GM18861 (cell line): Measurements from ENCODE around the gene C20orf144.

Experiments used
- ATAC-seq: cut with Tn5 transposase; IDR thresholded peaks from one replicate; pipeline ENCODE4 v1.9.1; 2021; ENCODE audit not compliant: unreplicated experiment

The C20orf144 gene

DNA sequence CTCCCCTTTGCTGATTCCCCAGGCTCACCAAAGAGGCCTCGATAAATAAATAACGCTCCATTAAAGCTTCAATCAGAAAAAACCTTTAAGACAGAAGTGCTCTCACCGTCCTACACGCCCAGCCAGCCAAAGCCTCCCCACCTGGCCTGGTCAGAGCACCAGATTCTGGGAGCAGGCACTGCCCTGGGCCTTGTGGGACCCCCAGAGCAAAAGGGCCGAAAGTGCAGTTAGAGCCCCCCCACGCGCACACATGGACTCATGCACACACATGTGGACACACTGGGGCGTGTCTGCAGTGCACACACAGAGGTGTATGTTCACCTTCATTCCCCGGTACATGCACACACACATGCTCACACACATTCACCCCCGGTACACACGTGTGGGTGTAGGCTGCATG is 14.0 kb downstream of the C20orf144 start:
- no peak for ATAC-seq

DNA sequence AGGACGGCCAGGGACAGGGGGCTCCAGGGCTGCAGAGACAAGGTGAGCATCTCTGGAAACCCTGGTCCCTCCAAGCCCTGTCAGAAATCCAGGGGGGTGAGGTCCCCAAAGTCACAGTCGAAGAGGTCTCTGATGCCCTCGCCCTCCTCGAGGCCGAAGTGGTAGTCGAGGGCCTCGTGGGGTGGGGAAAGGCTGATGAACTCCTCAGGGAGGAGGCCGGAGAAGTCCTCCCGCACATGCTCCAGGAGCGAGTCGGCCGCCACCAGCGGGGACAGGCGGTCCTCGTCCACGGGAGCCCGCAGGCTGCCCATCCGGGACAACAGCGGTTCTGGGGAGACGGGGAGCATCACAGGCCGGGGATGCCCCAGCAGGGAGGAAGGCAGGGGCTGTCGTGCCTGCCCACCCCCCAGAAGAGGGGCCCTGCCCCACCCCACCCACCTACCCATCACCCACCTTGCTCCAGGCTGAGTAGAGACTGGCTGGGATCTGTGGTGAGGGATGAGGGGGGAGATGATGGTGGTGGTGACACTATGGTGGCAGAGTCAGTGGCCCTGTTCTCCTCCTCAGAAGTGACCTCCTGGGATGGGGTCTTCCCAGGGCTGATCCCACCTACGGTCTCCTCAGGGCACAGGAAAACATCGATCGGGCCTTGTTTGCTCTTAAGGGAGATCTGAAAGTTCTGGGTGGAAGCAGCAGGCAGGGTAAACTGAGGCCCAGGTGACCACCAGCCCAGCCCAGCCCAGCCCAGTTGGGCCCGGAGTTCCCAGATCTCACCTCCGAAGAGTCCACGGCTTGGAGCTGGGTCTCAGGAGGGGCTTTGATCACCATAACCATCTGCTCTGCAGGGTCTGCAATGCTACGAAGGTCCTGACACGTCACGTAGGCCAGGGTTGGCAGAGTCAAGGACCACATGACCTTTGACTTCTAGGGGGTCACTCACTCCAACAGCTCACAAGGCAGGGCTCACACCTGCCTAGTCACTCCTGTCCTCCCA is 14.8 kb downstream of the C20orf144 start:
- no peak for ATAC-seq

DNA sequence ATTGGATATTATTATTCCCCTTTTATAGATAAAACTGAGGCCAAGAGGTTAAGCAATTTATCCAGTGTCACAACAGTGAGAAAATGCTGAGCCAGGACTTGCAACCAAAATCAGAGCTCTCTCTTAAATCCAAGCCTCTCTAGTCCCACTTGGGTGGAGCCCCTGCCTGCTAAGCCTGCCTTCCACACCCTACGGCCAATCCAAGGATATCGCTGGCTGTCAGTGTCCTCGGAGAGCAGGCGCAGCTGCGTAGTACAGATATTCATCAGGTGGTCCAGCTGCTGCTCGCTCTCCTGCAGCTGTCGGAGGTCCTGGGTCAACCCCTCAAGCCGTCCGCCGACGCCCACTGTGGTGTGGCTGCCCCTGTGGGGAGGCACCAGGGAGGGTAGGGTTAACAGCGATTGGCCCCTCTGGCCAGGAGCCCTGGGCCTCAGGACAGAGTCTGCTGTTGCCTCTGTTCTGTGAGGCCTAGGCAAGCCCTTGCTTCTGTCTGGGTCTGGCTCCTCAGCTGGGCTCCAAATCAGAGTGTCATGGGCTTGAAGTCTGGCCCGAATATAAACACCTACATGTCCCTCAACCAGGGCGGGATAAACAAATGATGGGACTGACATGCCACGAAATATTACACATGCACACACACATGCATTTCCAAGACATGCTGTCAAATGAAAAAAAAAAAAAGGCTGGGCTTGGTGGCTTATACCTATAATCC is 16.0 kb downstream of the C20orf144 start:
- ATAC-seq, result no peak

DNA sequence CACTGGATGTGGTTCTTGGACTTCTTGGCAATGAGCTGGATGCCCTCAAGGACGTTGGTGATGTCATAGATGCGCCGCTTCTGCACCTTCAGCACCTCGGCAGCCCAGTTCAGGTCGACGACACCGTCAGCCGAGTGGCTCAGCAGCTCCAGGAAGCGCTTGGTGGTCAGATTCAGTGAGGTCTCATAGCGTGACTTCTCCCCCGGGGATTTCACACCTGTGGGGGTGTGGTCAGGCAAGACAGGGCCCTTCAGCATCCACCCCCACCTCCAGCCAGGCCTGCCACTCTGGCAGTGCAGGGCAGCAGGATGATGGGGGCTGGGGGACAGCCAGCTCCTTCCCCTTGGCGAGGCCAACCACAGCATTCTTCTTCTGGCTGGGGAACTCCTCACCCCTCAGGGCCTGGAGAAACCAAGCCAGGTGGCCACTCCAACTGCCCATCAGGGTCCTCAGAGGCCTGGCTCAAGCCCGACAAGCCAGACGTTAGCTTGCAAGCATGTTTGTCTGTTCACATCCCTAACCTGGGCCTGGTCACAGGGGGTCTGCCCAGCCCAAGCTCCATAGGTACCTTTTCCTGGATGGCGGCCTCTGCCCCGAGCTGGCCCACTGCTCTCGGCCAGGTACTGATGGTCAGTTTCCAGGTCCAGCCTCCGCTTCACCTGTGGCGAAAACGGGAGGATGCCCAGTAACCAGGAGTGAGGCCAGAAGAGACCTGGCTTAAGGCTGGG is 17.8 kb downstream of the C20orf144 start:
- peak; percentile 59 for ATAC-seq

DNA sequence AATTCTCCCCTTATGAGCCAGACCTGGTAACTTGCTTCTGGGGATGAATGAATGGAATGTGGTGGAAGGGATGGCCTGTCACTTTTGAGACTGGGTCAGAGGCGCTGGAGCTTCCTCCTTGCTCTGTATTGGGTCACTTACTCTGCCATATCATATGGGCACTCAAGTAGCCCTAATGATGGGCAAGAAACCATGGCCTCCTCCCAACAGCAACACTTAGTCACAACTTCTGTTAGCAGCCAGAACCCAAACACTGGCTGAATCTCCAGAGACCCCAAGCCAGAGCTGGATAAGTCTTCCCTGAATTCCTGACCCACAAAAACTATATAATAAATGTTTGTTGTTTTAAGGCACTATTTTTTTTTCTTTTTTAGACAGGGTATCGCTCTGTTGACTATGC is 18.6 kb downstream of the C20orf144 start:
- ATAC-seq, result no peak

DNA sequence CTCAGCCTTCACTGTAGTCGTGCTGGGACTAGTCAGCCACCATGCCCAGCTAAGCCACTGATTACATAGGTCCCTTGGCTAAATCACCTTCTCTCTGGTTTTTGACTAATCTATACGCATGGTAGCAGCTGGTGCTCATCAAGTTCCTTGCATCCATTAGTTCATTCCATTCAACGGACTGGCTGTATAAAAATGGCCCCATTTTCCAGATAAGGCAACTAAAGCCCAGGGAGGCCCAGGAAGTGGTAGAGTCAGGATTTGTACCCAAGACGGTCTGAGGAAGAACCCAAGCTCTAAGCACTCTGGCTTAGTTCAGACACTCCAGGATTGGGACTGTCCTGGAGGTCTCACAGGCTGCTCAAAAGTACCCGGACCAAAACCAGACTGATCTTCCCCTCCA is 19.2 kb downstream of the C20orf144 start:
- ATAC-seq, result no peak

DNA sequence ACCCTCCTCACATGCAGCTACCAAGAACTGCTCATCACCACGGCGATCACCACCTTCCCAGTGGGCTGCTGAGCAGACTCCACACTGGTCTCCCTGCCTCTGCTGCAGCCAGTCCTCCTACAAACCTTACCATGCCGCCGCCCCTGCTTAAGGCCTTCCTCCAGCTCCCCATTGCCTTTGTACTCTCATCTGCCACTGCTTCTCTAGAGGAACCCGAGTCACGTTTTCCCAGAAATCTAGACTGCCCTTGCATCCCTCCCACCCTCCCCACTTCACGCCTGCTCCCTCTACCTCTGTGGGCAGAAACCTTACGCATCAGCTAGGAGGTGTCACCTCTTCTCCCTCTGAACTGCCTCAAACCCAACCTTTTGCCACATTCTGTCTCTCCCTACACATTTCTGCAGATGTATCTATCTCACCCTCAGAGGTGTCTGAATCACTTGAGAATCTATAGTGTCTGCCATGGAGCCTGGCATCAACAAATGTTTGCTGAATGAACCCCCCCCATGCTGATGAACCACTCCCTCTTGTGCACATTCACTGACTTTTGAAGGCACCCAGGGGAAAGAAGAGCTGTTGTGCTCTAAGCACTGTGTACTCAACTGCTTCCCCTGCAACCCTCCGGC is 19.7 kb downstream of the C20orf144 start:
- no peak for ATAC-seq

DNA sequence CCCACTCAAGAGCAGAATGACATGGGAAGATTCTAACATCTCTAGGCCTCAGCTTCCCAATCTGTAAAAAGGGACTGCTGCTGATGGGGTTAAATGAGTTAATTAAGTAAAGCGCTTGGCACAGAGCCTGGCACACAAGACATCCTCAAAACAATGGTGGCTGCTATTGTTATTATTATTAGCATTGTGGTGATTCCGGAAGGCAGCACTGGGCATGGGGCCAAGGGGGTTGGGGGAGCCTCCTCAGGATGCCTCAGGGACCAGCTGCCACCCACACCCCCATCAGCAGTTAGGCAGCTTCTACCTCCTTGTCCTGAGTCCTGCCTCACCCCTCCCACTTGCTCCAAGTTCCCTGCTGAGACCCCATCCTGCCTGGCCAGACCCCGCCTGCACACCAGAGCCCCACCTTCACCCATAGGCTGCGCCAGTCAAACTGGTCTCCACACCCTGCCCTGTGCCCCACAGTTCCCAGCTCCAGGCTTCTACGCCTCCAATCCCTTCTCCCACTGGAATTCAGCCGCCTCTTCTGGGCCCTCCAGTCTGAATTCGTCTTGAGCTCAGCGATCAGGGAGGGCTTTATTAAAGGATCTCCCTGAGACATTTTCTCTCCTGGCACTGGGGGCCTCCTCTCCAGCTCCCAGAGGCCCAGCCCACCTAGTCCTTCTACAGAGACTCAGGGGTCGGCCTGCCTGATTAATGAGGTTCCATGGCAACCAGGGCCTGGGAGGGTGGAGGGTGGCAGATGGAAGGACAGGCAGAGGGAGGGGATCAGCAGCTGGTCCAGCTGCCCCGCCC is 22.6 kb downstream of the C20orf144 start:
- no peak for ATAC-seq

DNA sequence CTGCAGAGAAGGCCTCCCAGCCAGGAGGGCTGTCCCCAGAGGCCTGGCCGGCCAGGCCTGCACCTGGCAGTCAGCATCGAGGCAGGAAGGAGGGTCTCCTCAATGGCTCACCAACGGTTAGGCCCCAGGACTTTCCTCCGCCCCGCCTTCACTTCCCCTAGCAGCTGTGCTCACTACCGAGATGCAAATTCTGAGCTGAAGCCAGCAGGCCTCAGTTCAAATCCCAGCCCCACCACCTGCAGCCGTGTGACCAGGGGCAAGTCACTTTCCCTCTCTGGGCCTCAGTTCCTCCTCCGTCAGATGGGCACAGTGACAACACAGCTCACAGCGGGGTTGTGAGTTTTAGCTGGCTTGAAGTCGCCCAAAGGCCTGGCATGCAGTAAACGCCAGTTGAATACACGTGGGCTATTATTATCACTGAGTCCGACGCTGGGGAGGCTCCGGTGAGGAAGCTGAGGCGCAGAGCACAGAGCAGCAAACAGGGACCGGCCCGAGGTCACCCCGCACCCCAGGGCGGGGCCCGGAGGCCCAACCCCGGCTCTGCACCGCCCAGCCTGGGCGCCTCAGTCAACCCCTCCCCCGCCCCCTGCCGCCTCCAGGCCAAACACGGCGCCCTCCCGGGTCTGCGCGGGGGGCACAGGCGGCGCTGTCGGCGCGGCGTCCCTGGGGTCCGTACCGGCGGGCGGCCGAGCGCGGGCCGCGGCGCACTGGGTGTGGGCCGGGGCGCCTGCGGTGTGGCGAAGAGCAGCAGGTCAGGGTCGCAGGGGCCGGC is 23.4 kb downstream of the C20orf144 start:
- peak; percentile 34 for ATAC-seq

DNA sequence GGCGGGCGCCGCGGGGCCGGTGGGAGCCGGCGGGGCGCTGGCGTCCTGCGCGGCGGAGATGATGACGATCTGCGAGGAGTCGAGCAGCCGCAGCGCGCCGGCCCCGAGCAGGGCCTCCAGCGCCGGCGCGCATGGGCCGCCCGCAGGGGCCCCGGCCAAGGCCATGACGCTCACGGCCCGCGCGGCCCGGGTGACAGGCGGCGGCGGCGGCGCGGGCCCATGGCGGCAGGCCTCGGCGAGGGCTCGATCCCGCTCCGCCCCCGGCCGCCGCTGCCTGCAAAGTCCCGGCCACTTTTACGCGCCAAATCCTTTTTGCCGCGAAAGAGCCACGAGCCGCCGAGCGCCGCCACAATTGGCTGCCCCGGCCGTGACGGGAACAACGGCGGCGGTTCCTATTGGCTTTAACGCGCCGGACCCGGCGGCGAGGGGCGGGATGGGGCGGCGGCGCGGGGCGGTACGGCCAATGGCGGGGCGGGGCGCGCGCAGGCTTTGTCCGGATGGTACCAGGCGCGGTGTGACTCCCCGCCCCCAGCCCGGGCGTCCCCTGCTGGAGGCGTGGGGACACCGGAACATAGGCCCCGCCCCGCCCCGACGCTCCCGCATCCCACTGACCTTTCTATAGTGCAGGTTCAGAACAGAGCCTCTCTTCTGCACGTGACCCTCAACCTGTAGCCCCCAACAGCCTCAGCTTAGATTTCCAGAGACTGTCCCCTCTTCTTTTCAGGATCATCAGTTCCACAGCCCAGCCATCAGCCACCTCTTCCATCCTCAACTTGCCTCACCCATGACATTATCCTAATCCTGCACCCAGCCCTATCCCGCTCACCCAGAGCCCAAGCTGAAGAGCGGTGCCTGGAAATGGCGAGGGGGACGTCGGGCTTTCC is 24.2 kb downstream of the C20orf144 start, which contains the start of gene E2F1:
Gene E2F1 (minus strand): TSS at position 286 of the 884 bp plus-strand sequence. CDS start 121 bp downstream, at position 165.
- ATAC-seq, result peak; percentile 59

DNA sequence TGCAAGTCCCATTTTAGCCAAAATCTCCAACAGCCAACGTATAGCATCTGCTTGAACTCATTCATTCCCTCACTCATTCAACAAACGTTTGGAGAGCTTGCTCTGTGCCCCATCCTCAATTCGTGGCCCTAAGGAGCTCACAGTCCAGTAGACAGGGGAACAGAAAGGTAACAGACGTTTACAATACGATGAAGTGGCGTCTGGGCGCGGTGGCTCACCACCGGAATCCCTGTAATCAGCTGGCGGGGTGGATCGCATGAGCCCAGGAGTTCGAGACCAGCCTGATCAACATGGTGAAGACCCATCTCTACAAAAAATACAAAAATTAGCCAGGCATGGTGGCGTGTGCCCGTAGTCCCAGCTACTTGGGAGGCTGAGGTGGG is 24.8 kb downstream of the C20orf144 start:
- ATAC-seq, result no peak

DNA sequence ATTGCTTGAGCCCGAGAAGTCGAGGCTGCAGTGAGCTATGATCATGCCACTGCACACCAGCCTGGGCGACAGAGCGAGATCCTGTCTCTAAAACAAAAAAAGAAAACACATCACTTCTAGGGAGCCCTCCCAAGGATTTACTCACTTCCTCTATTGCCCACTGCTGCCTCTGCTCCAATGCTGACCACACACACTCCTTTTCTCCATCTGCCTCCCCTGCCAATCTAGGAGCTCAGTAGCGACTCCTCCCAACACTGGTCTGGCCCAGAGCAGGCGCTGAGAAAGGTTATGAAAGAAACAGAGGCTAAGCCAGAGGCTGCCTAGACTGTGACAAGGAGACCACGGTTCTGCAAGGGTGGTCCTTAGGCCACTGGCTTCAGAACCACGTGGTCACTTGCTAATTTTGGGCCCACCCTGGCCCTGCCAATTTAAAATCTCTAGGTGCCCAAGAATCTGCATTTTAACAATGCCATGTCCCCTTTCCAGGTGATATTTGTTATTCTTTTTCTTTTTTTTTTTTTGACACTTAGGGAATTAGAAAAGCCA is 25.3 kb downstream of the C20orf144 start:
- ATAC-seq, result no peak

DNA sequence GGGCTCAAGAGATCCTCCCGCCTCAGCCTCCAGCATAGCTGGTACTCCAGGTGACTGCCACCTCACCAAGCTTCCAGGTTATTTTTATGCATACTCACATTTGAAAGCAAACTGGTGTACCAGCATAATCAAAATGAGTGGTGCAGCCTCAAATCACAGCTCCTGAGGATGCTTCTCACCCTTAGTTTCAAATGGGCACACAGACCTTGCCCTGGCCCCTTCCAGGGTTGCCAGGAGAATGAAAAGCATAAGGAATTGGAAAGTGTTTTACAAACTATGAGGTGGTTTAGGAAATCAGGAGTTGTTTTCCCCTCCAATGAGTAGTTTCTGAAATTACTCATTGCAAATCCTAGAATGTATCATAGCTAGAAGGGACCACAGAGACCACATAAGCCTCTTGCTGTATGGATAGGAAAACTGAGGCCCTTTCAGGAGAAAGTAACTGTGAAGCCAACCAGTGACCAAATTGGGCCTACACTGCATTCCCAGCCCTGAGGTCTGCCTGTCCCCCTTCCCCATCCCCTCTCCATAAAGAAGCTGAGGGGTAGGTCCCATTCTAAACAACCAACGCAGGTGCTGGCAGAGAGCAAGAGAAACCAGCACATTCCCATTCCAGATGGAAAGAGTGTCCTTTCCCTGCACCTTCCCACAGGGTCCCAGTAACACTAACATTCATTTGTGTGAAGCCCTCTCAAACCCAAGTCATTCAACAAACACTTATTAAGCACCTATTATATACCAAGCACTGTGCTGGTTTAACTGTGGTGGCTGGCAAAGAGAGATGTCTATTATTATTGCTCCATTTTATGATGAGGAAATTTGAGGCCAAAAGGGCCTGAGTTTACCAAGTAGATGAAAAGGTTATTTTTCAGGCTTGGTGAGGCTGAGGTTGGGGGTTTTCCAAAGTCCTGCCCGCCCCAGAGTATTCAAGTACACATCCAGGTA is 26.1 kb downstream of the C20orf144 start:
- no peak for ATAC-seq

DNA sequence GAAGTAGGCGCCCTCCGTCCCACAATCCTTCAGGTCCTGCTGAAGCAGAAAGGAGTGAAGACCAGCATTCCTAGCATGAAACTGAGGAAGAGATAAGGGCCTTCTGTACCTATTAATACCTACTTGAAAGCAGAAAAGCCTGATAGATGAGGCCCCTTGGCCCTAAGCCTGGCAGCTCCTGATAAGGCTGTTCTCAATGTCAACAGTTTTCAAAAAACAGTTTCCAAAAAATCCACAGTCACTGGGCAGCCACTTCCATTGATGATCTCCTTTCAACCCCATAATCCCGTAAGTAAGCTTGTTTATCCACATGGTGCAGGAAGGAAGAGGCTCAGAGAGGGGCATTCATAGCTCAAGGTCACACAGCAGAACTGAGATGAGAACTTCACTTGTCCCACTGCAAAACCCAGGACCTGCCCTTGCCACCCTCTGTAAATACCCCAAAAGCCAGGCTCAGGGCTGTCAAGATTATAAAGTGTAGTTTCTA is 26.9 kb downstream of the C20orf144 start:
- no peak for ATAC-seq

DNA sequence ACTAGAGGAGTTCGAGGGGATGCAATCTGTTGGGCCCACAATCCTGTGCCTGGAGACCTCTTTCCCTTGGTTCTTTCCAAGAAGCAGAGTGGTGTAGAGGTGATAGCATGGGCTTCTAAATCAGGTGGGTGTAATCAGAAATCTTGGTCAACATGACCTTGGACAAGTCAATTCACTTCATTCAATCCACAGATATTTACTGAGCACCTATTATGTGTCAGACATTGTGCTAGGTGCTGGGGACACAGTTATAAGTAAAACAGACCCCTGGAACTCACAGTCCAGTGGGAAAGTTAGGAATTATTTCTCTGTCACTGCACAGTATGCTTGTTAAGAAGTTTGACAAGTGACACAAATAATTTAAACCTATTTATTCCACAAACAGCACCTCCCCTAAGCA is 27.4 kb downstream of the C20orf144 start:
- ATAC-seq, result no peak

DNA sequence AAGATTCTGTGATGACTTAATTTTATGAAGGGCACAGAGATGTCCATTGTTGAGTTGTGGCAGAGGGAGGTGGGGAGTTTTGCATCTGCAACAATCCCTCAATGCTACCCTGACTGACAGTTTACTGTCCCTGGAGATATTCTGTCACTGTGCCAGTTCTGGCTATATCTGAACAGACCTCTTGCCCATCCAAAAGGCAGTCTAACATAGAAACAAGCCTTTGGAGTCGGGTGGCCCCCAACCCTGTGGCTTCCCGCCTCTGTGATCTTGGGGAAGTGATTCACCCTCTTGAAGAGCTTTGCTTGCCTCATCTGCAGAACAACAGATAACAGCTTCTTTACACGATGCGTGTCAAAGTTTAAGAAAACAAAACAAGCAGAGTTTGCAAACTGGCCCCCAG is 27.8 kb downstream of the C20orf144 start:
- no peak for ATAC-seq

DNA sequence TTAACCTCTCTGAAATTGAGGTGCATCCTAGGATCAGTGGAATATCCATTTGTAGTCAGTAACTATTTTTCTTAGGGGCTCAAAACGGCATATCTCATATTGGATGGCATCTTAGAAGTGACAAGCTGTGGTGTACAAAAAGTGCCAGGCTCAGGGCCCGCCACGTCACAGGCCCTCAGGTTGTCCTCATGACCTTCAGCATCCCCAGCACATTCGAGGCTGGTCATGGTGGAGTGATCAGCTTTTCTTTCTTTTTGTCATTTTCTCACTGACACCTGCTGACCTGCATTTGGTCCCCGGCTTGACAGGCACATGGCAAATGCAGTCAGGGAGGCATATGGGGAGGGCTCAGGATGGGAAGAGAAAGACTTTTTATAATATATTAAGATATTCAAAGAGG is 31.2 kb downstream of the C20orf144 start:
- no peak for ATAC-seq
